D721Med (cell line): ENCODE measurements around the gene TRPC4.

Experiments used
- DNase-seq: peaks from one replicate; pipeline ENCODE4 v3.0.0; 2011; ENCODE audit warnings: low spot score; ENCODE audit not compliant: insufficient read length
- FAIRE-seq: peaks from 2 replicates; lab custom pipeline; 2011; peaks lifted over from hg19 to GRCh38; lab: Jason Lieb, UNC
- TF ChIP-seq, protein P1 (sequence below): IDR thresholded peaks from 2 replicates; pipeline ENCODE4 v1.5.1; 2012; ENCODE audit warnings: mild to moderate bottlenecking, control low read depth; ENCODE audit not compliant: insufficient read depth; ENCODE audit errors: missing control alignments

The TRPC4 gene

DNA sequence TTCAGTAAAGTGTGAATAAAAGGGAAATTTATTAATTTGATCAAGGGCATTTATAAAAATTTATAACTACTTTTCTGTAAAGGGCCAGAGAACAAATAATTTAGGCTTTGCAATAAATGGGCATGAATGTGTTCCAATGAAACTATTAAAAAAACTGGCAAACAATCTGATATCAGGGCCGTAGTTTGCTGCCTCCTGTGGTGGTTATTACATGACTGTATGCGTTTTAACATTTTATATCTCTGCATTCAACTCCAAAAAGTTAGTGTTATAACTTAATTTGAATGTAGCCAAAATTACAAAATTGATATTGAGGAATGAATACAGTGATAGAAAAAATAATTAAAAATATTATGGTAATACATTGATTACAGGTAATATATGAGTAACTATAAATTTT, 190.5 kb downstream of the TRPC4 start:
- FAIRE-seq (no peak), DNase-seq (no peak)
- TF ChIP-seq, protein P1, sequence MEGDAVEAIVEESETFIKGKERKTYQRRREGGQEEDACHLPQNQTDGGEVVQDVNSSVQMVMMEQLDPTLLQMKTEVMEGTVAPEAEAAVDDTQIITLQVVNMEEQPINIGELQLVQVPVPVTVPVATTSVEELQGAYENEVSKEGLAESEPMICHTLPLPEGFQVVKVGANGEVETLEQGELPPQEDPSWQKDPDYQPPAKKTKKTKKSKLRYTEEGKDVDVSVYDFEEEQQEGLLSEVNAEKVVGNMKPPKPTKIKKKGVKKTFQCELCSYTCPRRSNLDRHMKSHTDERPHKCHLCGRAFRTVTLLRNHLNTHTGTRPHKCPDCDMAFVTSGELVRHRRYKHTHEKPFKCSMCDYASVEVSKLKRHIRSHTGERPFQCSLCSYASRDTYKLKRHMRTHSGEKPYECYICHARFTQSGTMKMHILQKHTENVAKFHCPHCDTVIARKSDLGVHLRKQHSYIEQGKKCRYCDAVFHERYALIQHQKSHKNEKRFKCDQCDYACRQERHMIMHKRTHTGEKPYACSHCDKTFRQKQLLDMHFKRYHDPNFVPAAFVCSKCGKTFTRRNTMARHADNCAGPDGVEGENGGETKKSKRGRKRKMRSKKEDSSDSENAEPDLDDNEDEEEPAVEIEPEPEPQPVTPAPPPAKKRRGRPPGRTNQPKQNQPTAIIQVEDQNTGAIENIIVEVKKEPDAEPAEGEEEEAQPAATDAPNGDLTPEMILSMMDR = no peak

DNA sequence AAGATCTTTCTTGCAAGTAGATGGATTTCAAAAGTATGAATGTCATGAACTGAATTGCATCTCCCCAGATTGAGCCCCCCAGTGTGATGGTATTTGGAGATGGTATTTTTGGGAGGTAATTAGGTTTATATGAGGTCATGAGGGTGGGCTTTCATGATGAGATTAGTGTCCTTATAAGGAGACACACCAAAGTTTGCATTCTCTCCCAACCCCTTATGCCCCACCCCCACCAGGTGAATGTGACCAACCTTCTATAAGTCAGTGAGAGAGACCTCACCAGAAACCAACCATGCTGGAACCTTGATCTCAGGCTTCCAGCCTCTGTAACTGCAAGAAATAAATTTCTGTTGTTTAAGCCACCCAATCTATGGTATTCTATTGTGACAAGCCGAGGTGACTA, 199.7 kb downstream of the TRPC4 start:
- TF ChIP-seq, protein P1 = no peak
- DNase-seq (no peak), FAIRE-seq (no peak)

DNA sequence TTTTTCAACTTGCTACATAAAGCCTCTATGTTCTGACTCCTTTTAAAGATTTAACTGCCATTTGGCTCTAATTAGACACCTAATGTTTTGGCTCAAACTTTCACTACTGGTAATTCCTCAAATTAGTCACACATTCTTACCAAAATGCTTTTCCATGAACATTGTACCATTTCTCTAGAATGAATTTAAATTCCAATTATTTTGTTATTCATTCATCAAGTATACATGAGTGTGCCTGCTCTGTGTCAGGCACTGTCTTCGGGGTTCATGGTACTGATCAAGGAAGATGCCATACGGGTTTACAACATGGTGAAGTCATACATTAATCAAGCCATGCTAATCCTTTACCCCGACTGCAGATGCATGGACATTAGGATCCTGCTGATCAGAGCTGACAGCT, 201.9 kb downstream of the TRPC4 start:
- no peak for DNase-seq
- TF ChIP-seq, protein P1 = no peak
- FAIRE-seq = no peak

DNA sequence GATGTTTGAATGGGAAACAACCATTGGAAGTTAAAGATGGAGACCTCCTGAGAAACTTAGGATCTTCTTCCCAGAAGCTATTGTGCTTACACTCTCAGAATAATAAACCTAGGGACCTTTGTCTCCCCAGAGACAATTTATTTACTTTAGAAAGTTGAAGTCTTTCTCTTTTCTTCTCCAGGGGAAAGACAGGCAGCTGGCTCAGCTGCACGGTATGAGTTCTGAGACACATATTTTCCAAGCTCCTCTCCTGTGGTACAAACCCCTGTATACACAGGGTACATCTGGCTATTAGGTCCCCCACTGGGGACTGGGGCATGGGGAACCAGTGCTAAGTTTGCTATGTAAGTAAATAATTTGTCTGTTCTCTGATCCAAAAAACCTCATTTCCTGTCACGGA, 203.5 kb downstream of the TRPC4 start:
- TF ChIP-seq, protein P1 = no peak
- FAIRE-seq (no peak), DNase-seq (no peak)

DNA sequence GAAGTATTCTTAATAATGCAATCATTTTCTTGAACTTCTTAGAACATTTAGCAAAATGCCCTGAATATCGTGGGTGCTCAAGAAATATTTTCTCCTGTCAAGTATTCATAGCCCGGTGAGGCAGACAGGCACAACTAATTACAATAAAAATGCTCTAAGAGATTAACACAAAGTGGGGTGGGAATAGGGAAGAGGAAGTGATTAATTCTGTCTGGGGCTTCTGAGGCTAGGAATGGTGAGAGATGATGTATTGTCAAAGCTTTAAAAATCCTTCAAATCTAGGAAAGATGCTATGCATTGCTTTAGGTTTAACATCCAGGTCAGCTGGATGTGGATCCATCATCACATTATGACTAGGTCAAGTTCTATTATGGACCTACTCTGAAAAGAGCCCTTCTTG, 204.2 kb downstream of the TRPC4 start:
- TF ChIP-seq, protein P1 = no peak
- no peak for FAIRE-seq
- DNase-seq = no peak

DNA sequence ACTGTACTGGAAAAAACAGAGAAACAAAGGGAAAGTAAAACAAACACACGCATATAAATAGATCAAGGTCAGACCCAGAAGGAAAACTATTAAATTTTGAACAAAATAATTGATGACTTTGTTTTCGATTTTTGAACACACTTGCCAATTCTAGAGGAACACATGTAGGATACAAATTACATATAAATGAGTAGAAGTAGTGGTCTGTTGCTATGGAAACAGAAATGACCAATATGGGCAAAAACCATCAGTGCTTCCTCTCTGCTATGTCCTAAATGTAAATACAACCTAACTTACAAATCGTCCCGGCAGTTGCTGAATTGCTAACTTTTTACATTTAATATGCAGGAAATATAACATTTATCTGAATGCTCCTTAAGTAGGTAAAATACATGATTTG, 205.8 kb downstream of the TRPC4 start:
- FAIRE-seq (no peak), DNase-seq (no peak)
- TF ChIP-seq, protein P1 = no peak

DNA sequence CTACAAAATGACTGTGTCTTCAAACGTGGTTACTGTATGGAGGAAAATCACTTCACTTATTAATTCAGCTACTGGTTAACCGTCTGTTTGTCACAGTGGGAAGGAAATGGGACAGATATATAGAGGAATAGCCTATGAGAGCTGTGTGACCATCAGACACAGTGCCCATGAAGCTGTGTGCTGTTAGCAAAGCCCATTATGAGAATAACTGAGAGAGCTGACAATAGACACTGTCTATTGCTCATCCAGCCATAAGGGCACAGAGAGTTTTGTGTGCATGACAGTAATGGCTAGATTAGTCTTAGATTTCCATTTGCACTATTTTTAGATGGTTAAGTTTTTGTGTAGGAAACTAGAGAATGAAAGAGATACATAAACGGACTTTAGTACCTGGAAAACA, 206.9 kb downstream of the TRPC4 start:
- TF ChIP-seq, protein P1 = no peak
- no peak for FAIRE-seq
- DNase-seq = no peak
